GM12873 (cell line): ENCODE results near the gene LDB1.

ENCODE experiments used
- TF ChIP-seq, protein P1 (sequence below): IDR thresholded peaks from 2 replicates; pipeline ENCODE4 v1.5.1; 2012; ENCODE audit warnings: low read depth, mild to moderate bottlenecking, moderate library complexity, low read length, control low read depth; ENCODE audit not compliant: insufficient read depth; ENCODE audit errors: missing control alignments

LDB1 gene

DNA sequence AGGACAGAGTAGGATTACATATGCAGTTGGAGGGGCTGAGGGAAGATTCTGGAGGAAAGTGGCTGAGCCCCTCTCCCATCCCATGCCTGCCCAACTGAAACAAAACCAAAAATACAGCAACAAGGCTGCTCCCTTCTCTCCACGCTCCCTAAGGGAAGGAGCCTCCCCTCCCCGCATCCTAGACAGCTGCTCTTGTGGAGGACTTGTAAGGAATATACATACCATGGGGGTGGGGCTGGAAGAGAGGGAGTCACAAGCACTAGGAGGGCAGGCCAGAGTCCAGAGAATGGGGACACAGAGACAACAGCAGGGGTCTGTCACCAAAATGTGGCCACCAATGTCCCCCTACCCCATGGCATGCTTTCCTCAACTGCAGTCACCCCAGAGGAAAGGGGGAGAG is 13.2 kb downstream of the LDB1 start:
- TF ChIP-seq, protein P1, sequence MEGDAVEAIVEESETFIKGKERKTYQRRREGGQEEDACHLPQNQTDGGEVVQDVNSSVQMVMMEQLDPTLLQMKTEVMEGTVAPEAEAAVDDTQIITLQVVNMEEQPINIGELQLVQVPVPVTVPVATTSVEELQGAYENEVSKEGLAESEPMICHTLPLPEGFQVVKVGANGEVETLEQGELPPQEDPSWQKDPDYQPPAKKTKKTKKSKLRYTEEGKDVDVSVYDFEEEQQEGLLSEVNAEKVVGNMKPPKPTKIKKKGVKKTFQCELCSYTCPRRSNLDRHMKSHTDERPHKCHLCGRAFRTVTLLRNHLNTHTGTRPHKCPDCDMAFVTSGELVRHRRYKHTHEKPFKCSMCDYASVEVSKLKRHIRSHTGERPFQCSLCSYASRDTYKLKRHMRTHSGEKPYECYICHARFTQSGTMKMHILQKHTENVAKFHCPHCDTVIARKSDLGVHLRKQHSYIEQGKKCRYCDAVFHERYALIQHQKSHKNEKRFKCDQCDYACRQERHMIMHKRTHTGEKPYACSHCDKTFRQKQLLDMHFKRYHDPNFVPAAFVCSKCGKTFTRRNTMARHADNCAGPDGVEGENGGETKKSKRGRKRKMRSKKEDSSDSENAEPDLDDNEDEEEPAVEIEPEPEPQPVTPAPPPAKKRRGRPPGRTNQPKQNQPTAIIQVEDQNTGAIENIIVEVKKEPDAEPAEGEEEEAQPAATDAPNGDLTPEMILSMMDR, result no peak

DNA sequence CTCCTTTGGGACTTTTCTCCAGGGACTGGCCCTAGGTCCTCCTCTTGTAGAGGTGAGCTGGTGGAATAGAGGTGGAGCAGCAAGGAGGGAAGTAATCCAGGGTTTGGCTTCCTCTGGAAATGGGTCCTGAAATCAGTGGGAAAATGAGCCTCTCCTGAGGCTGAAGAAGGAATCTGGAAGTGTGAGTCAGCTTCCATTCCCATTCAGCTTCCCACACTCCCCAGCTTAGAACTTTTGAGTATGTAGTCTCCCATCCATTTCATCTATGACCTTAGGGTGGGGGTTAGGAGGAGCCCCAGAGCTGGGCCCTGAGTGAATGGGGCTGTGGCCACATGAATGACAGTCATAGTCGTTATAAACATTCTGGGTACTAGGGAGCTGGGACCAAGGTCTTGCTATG is 17.7 kb downstream of the LDB1 start:
- TF ChIP-seq, protein P1, result no peak

DNA sequence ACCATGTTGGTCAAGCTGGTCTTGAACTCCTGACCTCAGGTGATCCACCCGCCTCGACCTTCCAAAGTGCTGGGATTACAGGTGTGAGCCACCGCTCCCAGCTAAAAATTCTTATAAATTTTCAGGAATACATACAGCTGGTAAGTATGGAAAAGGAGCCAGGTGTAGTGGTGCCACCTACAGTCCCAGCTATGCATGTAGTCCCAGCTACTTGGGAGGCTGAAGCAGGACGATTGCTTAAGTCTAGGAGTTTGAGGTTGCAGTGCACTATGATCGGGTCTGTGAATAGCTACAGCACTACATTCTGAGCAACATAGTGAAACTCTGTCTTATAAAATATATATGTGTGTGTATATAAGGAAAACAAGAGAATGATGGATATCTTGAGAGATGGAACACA is 19.0 kb downstream of the LDB1 start:
- TF ChIP-seq, protein P1, result no peak

DNA sequence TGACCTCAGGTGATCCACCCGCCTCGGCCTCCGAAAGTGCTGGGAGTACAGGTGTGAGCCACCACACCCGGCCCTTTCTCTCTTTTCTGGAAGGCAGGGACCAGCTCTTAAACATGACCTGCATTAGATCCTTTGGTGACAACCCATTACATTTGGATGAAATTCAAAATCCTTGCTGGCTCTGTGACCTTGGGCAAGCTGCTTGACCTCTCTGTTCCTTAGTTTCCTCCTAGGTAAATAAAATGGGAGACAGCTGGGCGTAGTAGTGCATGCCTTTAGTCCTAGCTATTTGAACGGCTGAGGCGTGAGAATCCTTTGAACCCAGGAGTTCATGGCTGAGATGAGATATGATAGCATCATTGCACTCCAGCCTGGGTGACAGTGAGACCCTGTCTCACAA is 23.7 kb downstream of the LDB1 start:
- TF ChIP-seq, protein P1, result no peak

DNA sequence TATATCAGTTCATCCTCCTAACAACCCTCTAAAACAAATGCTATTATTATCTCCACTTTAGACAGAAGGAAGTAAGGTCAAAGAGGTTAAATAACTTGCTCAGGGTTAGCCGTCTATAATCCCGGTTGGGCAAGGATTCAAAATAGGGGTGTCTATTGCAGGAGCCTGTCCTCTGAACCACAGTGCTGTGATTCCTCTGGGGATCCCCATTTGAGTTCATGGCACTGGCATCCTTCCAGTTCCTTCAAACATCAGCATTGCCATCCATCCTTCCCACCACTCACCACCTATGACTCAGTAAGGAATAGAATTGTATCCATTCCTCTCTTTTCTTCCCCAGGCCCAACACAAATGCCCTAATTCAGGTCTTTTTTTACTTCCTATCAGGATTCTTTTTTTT is 29.4 kb downstream of the LDB1 start:
- TF ChIP-seq, protein P1, result no peak

DNA sequence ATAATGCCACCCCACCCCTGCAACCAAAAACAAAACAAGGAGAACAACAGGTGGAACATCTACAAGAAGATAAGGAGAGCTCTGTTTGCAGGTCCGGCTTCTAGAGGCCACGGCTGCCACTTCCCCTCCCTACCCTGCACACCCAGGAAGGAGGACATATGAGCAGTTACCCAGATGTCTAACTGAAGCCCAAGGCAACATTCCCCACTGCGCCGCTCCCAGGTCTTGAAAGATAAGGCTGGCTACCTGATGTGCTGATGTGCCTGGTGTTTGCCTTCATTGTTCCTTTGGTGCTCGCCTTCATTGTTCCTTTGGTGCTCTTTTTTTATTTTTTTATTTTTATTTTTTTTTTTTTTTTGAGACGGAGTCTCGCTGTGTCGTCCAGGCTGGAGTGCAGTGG is 34.0 kb downstream of the LDB1 start:
- TF ChIP-seq, protein P1, result no peak

DNA sequence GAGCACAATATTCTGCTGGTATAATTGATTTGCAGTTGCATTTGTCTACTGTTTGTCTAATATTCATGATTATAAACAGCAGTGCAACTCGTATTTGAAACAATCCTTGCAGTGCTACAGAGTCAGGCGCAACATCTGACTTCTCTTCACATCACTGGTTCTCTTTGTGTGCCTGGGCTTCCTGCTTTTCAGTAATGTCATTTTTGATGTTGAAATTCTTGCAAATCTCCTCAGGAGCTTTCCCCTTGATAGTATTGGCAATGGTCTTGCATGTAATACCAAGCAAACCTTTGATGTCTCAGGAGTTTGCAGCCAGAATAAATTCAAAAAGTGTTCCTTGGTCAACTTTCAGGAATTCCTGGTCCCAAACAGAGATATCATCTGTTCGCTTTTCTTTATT is 34.8 kb downstream of the LDB1 start:
- TF ChIP-seq, protein P1, result no peak
